NCI-H446 (cell line): ENCODE measurements around the gene ACOT12.

Experiments used
- DNase-seq, 2 experiments: peaks; one replicate each; lab custom pipeline; 2025; lab: John Stamatoyannopoulos, UW

Gene ACOT12

DNA sequence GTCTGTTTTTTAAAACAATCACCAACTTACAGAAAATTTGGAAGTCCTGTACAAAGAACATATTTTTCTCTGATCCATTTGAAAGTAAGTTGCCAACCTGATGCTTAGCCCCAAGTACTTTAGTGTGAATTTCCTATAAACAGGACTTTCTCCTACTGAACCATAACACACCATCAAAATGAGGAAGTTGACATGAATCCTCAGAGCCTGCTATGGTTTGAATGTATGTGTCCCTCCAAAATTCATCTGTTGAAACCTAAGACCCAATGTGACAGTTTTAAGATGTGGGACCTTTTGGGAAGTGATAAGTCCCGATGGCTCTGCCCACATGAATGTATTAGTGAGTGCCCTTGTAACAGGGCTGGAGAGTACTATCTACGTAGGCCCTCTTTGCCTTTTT, 6.4 kb upstream of the ACOT12 start:
- DNase-seq, result no peak

DNA sequence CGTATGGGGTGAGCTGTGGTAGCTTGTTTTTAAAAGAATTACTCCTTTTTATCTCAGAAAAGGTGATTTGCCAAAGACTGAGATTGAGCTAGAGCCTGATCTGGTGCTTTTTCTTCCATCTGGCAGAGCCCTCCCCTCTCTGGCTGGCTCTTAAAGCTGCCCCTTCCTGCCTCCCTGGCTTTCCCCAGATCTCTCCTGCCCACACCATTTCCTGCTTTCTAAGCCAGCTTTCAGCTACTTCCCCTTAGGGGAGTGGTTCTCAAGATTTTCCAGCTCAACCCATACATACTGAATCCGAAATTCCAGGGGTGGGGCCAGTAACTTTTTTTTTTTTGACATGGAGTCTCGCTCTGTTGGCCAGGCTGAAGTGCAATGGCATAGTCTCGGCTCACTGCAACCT, 4.8 kb upstream of the ACOT12 start:
- no peak for DNase-seq

DNA sequence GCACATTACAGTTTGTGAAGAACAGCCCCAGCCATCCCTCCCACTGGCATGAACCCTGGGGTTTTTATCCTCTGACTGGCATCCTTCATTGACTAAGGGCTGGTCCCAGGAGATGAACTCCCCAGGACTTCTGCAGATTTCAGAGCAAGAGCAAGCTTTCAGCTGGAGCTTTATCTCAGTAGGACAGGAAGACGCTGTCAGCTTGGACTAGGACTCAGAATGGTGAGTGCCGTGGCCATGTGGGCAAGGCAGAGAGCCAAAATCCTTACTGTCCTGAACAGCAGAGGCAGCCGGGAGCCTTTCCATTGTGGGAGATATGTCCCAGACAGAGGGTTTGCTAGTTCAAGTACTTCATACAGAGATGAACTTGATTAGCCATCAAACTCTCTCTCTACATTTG, 3.2 kb upstream of the ACOT12 start:
- DNase-seq, result peak in 1 of 2 experiments; percentile 45

DNA sequence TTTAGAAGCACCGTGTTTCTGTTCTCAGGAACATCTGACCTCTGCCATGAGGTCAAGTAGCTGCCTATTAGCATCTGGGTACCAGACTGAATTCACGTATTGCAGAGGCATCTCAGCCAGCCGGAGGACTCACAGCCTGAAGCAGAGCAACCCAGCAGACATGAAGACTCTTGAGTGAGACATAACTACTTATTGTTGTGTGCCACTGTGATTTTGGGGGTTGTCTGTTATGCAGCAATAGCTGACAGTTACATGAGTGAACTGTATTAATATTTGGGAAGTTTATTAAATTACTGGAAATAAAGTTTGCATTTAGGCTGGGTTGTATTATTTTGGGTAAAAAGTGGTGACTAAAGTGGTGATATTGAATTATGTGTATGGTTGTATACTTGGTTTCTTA, 1.3 kb upstream of the ACOT12 start:
- no peak for DNase-seq

DNA sequence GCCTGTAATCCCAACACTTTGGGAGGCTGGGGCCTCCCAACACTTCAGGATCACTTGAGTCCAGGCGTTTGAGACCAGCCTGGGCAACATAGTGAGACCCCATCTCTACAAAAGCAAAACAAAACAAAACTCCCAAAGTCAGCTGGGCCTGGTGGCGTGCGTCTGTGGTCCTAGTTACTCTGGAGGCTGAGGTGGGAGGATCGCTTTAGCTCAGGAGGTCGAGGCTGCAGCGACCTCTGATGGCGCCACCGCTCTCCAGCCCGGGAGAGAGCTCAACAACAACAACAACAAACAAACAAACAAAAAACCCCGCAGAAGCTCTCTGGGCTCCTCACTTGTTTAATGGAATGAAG, 528 bp downstream of the ACOT12 start:
- DNase-seq, result no peak

DNA sequence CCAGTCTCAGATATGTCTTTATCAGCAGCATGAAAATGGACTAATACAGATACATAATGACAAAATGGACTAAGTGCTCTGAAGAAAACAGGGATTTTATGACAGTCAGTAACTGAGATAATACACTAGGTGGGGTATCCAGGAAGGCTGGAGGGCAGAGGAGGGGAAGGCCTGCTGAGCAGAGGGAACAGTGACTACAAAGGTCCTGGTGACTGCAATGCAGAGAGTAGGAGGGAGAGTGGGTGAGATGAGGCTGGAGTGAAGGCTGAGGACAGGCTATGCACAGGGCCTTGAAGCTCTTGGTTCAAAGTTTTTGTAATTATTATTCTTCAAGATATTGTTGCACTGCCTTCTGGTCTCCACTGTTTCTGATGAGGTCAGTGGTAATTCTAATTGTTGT, 4.9 kb downstream of the ACOT12 start:
- DNase-seq, result no peak

DNA sequence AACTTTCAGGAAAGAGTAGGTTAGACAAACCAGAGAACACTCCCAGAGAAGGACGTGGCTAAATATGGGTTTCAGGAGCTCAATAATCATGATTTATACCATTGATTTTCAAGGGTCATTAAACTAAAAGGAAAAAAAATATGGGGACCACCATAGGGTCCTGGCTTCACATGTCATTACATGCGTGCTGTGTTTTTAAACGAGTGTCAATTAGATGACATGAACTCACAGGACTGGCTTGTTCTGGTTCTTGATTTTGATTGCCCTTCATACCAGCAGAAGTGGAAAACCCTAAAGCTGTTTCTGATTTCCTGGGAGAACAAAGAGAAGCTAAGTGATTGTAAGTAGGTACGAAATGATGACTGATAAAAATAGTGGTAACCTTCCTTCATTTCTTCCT, 5.8 kb downstream of the ACOT12 start:
- DNase-seq, result no peak

DNA sequence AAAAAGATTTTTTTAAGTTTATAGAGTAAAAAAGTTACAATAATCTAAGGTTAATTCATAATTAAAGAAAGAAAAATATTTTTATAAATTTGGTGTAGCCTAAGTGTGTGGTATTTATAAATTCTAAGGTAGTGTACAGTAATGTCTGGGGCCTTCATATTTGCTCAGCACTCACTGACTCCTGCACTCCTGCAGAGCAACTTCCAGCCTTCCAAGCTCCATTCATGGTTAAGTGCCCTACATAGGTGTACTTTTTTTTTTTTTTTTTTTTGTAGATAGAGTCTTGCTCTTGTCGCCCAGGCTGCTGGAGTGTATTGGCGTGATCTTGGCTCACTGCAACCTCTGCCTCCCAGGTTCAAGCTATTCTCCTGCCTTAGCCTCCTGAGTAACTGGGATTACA, 10.1 kb downstream of the ACOT12 start:
- DNase-seq, result no peak

DNA sequence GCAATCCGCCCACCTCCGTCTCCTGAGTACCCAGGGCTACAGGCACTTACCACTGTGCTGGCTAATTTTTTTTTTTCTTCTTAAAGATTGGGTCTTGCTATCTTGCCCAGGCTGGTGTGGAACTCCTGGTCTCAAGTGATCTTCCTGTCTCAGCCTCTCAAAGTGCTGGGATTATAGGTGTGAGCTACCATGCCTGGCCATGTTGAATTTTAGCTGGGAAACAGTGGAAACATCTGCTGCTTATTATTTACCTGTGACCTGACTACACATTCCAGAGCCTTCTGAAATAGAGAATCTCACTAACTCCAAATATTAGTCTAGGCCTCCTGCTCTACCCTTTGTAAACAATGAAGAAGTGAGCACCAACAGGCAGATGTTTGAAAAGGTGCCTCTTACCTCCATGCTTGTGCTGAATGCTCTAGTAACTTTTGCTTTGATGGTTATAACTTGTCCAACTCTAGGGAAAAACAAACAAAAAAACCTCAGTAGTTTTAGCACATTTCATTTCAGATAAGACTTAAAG, 22.5 kb downstream of the ACOT12 start:
- no peak for DNase-seq

DNA sequence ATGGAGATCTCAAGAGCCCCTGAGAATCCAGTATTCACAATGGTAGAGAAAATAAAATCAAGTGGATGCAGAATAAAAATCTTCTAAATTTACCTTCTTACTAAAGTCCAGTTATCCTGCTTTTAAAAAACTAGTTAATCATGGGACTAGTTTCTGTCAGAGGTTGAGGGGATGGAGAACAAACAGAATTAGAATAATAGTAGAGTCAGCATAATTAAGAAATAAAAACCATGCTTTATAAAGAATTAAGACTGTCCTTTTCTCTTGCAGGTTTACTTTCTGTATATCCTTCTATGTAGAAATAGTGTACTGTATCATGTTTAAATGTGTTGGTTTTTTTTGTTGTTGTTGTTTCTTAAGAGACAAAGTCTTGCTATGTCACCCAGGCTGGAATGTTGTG, 23.0 kb downstream of the ACOT12 start:
- no peak for DNase-seq

DNA sequence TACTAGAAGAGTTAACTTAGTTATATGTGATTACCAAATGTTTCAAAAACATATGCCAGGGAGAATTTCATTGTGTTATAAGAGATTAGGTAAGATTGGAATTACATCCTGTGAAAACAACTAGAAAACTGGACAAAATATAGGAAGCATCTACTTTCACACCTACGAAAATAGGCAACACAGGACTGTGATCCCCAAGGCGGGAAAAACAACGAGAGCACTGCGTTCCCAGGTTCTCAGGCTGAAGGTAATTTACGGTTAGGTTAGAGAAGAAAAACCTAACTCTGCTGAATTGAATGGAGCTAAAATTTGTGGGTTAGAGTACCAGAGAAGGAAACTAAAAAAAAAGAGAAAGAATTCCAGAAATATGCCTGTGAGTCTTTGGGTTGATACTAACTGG, 28.4 kb downstream of the ACOT12 start:
- no peak for DNase-seq

DNA sequence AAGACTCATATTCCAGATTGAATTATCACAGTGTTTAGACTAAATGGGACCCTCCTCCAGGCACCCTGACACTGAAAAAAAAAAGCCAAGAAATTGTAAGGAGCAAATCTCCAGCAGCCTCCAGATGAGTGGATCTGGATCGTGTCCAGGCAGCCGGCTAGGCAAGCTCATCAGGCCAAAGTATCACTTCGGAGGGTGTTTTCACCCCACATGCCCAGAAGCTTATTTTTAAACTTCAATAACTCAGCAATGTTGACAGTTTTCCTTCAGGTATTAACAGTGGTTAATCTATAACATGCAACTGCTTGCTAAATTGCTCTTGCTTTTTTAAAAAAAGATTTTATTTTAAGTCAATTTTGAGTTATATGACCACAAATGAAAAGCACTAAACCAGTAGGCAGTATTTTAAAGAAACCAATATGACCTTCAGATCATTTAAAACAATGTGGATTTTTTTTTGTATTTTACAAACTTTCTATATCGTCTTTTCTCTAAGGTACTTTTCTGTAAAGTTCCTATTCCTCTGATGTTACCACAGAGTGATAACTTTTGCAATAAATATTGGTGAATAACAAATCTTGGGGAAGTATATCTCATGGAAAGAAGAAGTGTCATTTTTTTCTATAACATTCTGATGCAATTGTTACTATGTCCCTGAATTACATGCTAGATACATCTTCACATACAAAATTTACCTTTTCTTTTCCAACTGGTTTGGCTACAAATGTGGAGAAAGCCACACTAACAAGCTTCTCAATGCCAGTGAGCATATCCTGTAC, 30.7 kb downstream of the ACOT12 start:
- DNase-seq, result no peak

DNA sequence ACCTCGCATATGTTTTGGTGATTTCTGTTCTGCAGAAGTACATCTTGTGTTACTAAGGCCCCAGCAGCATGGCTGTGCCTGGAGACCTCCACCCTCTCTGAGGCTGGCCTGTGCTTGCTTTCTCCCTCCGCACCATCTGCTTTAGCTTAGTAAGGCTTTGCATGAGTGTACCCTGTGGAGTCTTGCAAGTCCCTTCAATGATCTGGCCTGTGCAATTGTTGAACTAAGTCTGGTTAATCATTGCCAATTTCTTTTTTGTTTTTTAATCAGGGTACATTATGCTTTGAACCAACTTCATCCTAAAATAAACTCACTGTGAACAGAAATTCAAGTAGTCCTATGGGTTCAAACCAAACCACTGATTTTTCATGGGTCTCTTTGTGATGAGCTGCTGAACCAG, 32.3 kb downstream of the ACOT12 start:
- DNase-seq, result peak in 1 of 2 experiments; percentile 3

DNA sequence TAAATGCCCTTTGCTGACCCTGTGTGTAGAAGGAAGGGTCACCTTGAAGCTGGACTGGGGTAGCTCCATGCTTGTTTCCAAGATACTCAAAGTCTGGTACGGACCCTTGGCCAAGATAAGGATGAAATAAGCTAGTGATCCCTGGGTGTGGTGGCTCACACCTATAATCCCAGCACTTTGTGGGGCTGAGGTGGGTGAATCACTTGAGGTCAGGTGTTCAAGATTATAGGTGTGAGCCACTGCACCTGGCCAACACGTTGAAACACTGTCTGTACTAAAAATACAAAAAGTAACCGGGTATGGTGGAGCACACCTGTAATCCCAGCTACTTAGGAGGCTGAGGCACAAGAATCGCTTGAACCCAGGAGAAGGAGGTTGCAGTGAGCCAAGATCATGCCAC, 33.3 kb downstream of the ACOT12 start:
- DNase-seq, result no peak

DNA sequence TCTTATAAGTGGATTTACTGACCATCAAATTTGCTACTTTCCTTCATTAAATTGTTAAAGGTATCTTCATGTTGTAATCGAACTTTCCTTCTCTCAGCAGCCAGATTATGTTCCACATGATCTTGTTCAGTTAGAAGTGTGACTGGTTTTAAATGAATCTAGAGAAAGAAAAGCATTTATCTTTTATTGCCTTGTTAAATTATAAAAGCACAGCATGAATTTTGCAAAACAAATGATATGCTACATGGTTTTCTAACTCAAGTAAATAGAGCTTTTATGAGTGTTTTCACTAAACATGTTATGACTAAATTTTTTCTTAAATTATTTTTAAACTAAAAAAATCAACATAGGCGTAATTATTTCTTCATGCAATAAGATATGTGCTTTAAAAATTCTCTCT, 34.1 kb downstream of the ACOT12 start:
- no peak for DNase-seq

DNA sequence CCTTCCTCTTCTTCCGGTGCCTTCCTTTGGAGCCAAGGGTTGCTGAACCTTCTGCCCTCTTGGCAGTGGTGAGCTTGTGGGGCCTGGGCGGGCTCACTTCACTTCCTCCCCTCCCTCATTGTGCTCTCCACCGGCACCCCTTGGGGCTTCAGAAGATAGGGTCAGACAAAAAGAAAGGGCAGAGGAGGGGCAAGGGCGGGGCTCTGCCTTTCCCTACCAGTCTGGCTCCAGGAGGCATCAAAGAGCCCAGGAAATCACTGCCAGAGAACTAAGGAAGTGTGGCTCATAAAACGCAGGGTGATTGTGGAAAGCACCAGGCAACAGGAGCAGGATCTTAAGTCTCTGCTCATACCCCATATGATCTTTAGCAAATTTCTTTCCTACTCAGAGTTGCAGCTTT, 34.8 kb downstream of the ACOT12 start:
- DNase-seq, result no peak

DNA sequence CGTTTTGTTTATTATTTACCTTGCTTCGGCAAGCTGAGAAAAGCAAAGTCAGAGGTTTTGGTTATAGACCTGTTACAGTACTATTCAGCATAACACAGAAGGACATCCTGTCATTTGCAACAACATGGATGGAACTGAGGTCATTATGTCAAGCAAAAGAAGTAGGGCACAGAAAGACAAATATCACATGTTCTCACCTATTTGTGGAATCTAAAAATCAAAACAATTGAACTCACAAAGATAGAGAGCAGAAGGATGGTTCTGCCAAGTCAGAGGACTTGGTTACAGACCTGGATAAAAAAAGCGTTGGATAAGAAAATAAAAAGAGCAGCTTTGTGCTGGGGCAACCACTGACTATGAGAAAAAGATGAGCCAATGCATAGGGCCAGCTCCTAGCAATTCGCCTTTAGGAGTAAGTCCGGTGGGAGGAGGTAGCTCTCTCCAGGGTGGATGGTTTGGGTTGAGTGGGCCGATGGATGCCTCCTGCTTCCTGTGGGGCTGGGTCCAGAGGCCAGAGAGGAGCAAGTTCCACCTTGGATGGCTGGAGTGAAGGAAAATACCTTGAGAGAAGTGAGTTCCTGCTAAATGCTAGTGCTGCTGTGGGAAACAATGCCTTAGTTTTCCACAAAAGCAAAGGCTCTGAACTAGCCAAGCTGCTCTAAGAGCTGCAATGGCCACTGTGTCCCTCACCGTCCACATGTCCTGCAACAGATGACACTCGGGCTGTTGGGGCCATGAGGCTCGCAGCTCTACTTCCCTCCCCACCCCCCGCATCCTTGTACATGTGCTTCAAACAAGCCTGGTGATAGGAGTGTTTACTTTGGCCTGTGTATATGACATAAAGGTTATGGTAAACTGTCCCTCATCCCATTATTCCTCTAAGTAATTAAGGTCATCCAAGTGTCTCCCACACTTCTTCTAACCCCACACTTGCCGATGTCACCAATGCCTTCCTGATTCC, 38.4 kb downstream of the ACOT12 start:
- no peak for DNase-seq

DNA sequence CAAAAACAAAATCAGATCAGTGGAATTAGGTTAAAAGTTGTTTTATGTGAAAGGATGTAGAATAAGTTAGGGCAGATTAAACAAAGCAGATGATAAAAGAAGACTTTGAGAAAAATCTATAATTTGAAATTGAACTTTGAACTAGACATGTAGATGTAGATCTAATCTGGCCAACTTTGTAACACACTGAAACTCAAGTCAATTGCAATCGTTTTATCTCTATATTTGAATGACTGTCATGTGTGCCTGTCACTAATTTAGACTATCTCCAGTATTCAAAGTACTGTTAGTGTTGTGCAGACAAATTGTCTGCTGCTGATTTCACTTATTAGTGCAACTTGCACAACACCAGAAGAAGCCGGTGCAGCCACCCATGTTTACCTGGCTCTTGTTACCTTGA, 39.8 kb downstream of the ACOT12 start:
- DNase-seq, result no peak

DNA sequence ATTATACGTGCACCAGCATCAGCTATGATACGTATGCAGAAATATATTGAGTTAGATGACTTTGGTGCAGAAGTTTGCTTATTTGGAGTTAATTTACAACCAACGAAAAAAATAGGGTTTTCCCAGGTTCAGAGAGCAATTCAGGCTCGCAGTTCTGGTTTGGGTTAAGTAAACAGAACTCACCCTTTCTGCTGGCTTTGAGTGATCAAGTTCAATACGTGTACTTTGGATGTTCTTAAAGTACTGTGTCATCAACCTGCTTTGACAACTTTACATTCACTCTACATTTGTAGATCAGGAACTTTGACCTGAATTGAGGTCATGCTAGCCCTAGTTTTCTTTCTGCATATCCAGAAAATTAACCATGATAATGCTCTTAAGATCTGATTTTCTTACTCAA, 40.7 kb downstream of the ACOT12 start:
- no peak for DNase-seq

DNA sequence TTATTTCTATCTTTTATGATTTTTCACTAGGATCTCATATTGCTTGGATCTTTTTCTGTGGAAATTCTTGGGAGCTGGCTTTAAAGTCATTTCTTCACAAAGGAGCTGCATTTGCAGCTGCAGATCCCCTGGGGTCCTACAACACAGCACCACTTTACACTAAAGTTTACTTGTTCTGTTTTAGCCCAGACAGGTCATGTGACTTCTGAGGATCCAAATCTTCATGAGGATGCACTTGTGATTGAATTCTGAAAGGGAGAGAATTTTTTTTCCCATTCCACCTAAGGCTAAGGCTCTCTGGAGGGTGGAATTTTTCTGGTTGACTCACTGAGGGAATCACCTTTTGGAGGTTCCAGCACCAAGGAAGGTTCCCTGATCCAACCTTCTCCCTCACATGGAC, 43.4 kb downstream of the ACOT12 start:
- DNase-seq, result no peak

DNA sequence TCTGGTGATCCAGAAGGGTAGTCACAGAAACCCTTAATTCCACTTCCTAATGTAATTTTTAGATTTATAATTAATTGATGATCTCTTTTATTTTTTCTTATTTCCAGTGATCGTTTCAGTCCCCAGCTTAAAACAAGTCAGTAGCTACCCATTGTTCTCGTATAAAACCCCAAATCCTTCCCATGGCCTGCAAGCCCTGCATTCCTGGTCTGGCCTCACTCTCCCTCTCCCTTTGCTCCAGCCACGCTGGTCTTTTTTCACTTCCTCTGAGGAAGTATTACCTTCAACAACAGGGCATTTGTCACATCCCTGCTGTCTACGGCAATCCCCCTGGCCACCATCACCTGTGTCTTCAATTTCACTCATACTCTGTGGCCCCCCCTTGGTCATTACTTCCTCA, 44.8 kb downstream of the ACOT12 start:
- DNase-seq, result no peak

DNA sequence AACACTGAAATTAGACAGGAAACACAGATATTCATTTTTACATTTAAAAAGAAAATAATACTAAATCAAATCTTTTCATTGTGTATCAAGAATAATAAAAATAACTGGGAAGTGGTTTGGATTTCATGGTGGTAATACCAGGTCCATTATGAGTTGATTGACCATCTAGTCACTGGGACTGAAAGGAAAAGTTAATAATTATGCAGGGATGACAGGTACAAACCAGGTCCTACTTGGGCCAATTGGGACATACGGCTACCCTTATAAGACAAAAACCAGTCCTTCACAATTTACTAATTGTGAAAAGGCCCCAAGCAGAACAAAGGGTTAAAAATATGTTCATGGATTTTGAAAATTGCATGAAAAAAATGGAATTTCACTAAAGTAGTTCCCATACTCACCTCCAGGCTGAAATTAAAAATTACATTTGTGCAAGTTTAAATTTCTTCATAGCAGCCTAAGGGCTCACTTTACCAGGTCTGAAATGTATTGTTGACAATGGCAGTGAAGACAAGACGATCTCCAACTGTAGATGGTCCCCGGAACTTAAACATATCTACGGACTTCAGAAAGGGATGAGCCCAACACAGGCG, 48.4 kb downstream of the ACOT12 start:
- DNase-seq, result no peak

DNA sequence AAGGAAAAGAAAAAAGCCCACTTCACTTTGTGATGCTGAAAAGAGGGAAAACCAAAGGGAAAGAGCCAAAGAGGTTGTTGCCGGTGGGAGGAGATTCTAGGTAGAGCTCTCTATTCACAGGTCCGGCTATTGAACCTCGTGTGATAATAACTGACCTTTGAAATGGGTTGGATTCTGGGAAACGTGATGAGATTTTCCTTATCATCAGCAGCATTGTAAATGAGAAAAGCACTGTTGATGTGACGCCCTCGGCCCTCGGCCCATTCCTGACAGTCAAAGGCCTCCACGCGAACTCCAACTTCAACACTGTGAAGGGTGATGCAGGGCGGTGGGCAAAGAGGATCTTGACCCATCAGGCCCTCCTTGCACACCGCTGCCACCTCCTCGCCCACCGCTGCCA, 49.2 kb downstream of the ACOT12 start:
- DNase-seq, result no peak
